GM19438 (cell line): ENCODE measurements around the gene LTBR.

Experiments
- ATAC-seq: cut with Tn5 transposase; IDR thresholded peaks from one replicate; pipeline ENCODE4 v1.9.1; 2021; ENCODE audit warnings: low read depth; ENCODE audit not compliant: unreplicated experiment

Gene LTBR

GRCh38 chr12:6380141-6381121, 3.5 kb upstream of the LTBR start:
- ATAC-seq, result no peak

- no peak for ATAC-seq
These were observed 1.6 kb upstream of the LTBR start for GRCh38 chr12:6382371-6382770.

DNA sequence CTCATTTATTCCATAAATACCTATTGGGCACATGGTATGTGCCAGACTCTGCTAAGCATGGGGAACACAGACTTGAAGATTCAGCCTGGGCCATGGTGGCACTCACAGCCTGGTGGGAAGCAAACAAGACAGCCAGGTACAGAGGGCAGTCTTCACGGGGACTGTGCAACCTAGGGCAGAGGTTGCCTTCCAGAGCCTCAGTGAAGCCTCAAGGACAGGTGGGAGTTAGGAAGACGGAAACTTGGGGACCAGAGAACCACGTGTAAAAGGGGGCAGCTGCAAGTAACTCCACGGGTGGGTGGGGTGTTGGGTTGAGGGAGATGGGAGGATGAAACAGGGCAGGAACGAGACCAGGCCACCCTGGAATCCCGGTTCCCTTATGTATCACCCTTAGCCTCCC, 980 bp upstream of the LTBR start:
- ATAC-seq, result no peak

- no peak for ATAC-seq
These were observed 806 bp downstream of the LTBR start for GRCh38 chr12:6384499-6385436.

- no peak for ATAC-seq
These were observed 2.1 kb downstream of the LTBR start for GRCh38 chr12:6386038-6386437.

DNA sequence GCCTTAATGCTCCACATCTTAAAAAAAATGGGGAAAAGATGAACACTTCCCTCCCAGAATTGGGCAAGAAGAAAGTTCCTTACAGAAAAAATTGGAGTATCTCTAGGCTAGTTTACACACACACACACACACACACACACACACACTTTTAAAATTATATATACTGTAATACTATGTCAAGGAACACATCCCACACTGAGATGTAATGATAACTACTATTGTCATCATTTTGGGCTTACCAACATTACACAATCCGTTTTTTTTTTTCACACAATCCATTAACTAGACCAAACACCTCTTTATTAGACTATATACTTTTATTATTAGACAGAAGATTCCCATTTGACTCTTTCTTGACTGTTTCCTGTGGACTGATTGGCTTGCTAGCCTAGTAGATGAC, 2.5 kb downstream of the LTBR start:
- ATAC-seq, result no peak

DNA sequence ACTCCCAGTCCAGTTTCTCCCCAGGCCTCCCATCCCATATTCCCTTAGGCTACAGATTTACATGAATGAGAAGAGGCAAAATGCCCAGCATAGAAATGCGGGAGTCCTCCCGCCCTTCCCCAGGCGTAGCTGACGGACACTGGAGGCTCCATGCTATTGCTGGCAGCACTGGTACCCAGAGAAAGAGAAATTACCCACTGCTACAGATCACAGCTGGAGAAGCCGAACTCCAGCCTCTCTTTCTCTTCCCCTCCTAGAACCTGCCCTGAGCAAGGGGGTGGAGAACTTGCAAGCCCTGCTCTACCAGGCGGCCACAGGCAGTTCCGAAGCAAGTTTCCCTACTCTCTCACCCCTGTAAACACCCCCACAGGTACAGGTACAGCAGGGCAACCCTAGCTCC, 3.6 kb downstream of the LTBR start:
- ATAC-seq, result no peak

- no peak for ATAC-seq
These were observed 6.3 kb downstream of the LTBR start for GRCh38 chr12:6390084-6390799.

- no peak for ATAC-seq
These were observed 7.1 kb downstream of the LTBR start for GRCh38 chr12:6391013-6391412.

GRCh38 chr12:6392504-6392903, 8.5 kb downstream of the LTBR start:
- no peak for ATAC-seq

DNA sequence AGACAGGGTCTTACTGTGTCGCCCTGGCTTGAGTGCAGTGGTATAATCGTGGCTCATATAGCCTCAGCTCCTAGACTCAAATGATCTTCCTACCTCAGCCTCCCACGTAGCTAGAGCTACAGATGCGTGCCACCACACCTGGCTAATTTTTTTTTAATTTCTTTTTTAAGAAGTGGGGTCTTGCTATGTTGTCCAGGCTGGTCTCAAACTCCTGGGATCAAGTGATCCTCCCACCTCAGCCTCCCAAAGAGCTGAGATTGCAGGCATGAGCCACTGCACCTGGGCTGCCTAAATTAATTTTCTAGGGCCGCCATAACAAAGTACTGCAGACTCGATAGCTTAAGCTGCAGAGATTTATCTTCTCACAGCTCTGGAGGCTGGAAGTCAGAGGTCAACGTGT, 9.1 kb downstream of the LTBR start:
- ATAC-seq, result no peak

- ATAC-seq, result no peak
These were observed 10.4 kb downstream of the LTBR start for GRCh38 chr12:6394398-6394797.

DNA sequence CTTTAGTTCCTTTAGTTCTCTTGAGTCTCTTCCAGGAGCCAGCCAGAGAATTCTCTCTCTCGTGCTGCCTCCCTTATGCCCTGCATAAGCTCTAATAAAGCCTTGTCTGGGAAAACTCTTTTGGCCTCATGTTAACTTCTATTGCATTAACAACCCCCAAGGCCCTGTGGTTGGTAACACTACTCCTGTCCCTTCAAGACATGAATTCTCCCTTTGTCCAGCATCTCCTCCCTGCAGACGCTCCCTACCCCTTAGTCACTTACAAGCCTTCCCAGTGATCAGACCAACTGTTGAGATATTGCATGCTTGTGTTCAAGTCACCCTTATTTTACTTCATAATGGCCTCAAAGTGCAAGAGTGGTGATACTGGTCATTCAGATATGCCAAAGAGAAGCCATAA, 12.1 kb downstream of the LTBR start:
- no peak for ATAC-seq

DNA sequence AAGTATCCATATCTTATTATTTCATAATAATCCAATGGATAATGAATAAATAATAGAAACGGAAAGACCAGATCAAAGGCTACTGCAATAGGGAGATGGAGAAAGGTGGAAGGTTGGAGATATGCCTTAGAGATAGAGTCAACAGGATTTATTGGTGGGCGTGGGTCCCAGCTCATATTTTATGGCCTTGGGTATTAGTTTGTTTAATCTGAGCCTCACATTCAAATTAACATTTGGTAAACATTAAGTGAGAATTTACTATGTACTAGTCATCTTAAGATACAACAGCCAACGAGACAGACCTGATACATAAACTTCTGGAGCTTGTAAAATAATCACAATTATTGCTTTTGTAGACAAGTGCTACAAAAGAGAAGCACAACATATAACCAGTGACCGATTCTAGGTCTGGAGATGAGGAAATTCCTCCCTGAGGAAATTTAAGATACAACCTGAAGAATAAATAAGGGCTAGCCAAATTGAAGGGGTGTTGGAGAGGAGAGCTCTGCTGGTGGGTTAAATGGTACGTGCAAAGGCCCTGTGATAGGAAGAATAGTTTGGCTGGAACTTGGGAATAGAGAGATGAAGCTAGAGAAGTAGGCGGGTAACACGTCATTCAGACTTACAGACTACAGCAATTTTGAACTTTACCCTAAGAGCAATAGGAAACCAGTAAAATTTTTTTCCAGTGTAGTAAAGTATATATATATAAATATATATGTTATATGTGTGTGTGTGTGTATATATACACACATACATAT, 16.1 kb downstream of the LTBR start:
- ATAC-seq, result no peak

- ATAC-seq, result no peak
These were observed 20.4 kb downstream of the LTBR start for GRCh38 chr12:6404390-6404789.

GRCh38 chr12:6405963-6406362, 22.0 kb downstream of the LTBR start:
- ATAC-seq, result no peak

- no peak for ATAC-seq
These were observed 23.4 kb downstream of the LTBR start for GRCh38 chr12:6407236-6407954.

DNA sequence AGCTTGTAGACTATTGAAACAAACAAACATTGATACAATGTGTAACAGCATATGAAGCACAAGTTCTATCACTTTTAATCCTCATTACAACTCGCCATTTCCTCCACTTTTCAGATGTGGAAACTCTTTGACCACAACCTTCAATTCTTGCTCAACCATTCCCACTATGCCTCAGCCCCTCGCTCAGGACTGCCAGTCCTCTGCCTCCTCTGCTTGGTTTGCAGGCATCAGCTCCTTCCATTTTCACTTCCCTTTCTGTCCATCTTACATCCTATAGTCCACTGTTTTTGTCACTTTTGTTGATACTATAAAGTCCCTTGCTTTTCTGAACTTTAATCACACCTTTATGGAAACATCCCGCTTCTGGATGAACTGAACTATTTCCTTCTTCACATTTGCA, 32.6 kb downstream of the LTBR start:
- no peak for ATAC-seq

GRCh38 chr12:6418796-6419195, 34.8 kb downstream of the LTBR start:
- no peak for ATAC-seq
